Measurements from ENCODE around the gene CD44.
"Not testable (repeated sequence)": the region's sequence is repeated elsewhere in the genome, so short reads cannot be mapped to it uniquely, and the experiment has no call there.

Gene CD44

DNA sequence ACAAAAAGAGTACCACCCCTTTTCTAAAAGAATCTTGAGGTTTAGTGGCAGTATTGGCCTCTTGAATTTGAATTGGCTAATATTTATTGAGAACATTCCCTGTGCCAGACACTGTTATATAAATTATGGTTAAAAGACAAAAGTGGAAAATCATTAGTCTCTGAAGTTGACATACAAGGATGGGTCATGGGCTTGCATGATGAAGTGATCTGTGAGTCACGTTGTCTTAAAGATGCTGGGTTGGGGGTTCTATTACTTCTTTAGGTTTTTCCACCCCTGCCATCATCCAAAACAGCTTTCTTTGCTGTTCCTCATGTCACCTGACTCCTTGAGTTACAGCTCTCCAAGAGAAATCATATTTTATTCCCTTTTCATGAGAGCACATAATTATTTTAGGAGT is 85.0 kb downstream of the CD44 start:
- no peak overlapping the region for H3K4me3 ChIP-seq (ENCODE audit: low read length)
- TF ChIP-seq, protein P1, sequence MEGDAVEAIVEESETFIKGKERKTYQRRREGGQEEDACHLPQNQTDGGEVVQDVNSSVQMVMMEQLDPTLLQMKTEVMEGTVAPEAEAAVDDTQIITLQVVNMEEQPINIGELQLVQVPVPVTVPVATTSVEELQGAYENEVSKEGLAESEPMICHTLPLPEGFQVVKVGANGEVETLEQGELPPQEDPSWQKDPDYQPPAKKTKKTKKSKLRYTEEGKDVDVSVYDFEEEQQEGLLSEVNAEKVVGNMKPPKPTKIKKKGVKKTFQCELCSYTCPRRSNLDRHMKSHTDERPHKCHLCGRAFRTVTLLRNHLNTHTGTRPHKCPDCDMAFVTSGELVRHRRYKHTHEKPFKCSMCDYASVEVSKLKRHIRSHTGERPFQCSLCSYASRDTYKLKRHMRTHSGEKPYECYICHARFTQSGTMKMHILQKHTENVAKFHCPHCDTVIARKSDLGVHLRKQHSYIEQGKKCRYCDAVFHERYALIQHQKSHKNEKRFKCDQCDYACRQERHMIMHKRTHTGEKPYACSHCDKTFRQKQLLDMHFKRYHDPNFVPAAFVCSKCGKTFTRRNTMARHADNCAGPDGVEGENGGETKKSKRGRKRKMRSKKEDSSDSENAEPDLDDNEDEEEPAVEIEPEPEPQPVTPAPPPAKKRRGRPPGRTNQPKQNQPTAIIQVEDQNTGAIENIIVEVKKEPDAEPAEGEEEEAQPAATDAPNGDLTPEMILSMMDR (conservative IDR thresholded peaks at IDR 0.05; ENCODE audit: low read length), result no peak

DNA sequence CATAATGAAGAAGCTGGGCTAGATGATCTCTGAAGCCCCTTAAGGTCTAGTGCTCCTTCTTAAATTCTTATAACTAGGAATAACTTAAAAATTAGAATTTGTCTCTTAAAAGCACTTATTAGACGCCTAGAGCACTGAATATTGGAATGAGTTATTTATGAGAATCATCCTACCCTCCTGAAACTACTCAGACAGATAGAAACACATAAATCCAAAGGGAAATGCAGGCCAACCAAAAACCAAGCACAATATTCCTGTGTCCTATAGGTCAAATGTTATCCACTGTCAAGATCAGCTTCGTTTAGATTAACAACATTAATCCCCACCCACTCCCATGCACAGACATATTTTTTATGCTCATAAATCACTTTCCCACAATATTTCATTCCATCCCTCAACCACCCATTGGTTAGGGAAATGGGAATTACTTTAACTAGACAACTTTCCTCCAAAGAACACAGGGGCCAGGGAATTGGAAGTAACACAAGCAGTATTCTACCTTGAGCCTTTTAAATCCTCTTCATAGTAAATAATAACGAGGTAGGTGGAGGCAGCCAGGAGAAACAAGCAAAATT is 87.1 kb downstream of the CD44 start:
- no peak overlapping the region for H3K4me3 ChIP-seq (ENCODE audit: low read length)
- DNase-seq (ENCODE audit: low read depth), result no peak
- TF ChIP-seq, protein P1 (conservative IDR thresholded peaks at IDR 0.05; ENCODE audit: low read length), result no peak

More for the DNA sequence above, 85.0 kb downstream of the CD44 start:
- DNase-seq (ENCODE audit: low read depth), result no peak

DNA sequence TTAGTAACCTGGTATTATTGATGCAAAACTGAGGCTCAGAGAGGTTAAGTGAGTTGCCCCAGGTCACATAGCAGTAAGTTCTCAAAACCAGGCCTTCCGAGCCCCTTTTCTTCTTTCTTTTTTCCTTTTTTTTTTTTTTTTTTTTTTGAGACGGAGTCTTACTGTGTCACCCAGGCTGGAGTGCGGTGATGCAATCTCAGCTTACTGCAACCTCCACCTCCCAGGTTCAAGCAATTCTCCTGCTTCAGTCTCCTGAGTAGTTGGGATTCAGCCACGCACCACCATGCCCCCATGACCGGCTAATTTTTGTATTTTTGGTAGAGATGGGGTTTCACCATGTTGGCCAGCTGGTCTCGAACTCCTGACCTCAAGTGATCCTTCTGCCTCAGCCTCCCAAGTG is 87.8 kb downstream of the CD44 start:
- not testable (repeated sequence) for H3K4me3 ChIP-seq (ENCODE audit: low read length); DNase-seq (ENCODE audit: low read depth)

DNA sequence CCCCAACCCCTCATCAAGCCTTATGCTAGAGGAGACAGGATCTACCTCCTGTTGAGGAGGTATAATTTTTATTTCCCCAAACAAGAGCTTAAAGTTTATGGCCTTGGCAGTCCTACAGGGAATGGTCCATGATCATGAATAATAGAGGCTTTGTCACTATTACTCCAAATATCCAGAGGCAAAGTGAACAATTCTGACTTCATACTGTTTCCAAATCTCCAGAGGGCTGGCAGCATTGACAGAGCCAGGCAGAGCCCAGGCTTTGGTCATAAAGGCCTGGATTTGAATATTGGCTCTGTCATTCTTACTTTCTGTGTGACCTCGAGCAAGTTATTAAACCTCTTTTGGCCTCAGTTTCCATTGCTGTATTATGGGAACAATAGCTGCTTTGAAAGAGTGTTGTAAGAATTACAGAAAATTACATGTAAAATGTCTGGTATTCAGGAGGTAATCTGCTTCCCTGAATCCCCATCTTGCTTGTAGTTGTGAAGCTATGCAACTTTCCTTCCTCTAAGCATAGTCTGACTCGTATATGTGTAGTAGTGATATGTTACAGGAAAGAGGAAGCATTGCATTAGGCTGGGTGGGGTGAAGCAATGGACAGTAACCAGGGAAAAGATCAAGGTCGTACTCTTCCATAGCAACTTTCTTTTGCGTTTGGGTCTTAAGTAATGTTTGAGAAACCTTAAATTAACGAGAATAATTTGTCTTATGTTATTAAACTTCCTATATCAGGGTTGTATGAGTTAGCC is 88.8 kb downstream of the CD44 start:
- TF ChIP-seq, protein P1 (conservative IDR thresholded peaks at IDR 0.05; ENCODE audit: low read length), result no peak
- H3K4me3 ChIP-seq (ENCODE audit: low read length), result no peak overlapping the region
- peak; percentile 51 for DNase-seq (ENCODE audit: low read depth)

DNA sequence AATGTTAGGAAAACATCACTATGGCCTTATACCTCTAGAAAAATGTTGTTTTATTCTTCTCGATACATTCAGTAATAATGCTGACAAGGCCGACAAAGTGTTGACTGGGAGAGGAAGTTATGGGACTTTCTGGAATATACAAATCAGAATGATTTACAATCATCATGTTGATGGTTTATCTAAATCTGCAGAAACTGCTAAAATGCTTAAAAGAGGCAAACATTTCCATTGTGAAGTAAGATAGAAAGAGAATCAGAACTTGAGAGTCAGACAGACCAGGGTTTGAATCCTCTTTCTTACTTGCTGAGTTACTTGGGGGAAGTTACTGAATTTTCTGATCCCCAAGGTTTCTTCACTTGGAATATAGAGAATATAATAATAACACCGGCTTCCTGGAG is 89.4 kb downstream of the CD44 start:
- no peak for DNase-seq (ENCODE audit: low read depth)
- TF ChIP-seq, protein P1 (conservative IDR thresholded peaks at IDR 0.05; ENCODE audit: low read length), result no peak
- H3K4me3 ChIP-seq (ENCODE audit: low read length), result no peak overlapping the region

DNA sequence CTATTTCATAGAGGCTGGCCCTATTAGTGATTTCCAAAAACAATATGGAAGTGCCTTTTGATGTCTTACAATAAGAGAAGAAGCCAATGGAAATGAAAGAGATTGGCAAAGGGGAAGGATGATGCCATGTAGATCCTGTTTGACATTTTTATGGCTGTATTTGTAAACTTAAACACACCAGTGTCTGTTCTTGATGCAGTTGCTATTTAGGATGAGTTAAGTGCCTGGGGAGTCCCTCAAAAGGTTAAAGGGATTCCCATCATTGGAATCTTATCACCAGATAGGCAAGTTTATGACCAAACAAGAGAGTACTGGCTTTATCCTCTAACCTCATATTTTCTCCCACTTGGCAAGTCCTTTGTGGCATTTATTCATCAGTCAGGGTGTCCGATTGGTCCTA is 91.4 kb downstream of the CD44 start:
- no peak for DNase-seq (ENCODE audit: low read depth)
- TF ChIP-seq, protein P1 (conservative IDR thresholded peaks at IDR 0.05; ENCODE audit: low read length), result no peak
- no peak overlapping the region for H3K4me3 ChIP-seq (ENCODE audit: low read length)

DNA sequence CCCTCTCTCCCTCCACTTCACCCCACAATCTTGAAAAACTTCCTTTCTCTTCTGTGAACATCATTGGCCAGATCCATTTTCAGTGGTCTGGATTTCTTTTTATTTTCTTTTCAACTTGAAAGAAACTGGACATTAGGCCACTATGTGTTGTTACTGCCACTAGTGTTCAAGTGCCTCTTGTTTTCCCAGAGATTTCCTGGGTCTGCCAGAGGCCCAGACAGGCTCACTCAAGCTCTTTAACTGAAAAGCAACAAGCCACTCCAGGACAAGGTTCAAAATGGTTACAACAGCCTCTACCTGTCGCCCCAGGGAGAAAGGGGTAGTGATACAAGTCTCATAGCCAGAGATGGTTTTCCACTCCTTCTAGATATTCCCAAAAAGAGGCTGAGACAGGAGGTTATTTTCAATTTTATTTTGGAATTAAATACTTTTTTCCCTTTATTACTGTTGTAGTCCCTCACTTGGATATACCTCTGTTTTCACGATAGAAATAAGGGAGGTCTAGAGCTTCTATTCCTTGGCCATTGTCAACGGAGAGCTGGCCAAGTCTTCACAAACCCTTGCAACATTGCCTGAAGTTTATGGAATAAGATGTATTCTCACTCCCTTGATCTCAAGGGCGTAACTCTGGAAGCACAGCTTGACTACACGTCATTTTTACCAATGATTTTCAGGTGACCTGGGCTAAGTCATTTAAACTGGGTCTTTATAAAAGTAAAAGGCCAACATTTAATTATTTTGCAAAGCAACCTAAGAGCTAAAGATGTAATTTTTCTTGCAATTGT is 92.3 kb downstream of the CD44 start:
- no peak for DNase-seq (ENCODE audit: low read depth)
- no peak overlapping the region for H3K4me3 ChIP-seq (ENCODE audit: low read length)
- TF ChIP-seq, protein P1 (conservative IDR thresholded peaks at IDR 0.05; ENCODE audit: low read length), result no peak
